ENCODE measurements around the gene TNRC6B.
"Not testable (repeated sequence)": the region's sequence is repeated elsewhere in the genome, so short reads cannot be mapped to it uniquely, and the experiment has no call there.

TNRC6B gene

DNA sequence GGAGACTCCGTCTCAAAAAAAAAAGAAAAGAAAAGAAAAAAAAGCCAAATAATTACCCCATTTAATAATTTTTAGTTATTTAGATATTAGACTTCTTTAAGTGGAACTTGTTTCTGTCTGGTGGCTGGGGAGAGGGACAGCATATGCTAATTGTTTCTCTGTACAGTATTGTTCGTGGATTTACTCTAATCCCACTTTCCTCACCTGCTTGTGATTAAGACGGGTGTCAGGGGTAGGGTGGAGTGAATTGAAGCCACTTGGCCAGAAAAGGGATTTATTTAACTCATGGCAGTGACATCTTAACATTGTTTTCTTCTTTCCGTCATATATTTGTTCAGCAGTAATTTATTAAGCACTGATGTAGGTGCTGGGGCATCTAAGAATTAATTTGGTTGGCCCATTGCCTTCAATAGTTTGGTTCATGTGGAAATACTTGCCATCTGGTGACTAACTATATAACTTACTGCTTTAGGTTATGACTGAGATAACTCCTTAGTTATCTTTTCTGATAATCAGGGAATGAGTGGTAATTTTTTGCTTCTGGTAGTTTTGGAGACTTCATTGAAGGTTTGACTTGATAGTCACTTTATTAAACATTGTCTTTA is 4.6 kb downstream of the TNRC6B start:
- DNase-seq: no peak

DNA sequence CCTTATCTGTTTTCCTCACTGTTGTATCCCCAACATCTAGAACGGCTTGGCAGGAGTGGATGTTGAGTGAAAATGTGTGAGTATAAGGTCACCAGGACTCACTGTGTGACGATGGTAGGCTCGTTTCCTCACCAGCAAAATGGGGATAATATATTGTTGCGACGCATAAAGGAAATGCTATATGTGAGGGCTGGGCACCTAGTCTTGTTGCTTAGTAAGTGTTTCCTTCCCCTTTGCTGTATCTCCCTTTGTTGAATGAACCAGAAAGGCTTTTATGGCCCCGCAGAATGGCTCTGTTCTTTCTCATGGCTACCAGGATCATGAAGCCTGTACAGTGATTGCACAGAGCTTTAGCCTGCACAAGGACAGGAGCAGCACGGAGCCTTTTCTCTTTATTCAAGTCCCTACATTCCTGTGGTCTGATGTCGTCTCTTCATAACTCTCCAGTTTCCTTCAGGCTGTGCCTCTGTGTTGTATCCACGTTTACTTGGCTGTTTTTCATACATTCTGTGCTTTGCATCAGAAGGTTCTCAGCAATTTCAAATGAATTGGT is 5.4 kb downstream of the TNRC6B start:
- DNase-seq: no peak

DNA sequence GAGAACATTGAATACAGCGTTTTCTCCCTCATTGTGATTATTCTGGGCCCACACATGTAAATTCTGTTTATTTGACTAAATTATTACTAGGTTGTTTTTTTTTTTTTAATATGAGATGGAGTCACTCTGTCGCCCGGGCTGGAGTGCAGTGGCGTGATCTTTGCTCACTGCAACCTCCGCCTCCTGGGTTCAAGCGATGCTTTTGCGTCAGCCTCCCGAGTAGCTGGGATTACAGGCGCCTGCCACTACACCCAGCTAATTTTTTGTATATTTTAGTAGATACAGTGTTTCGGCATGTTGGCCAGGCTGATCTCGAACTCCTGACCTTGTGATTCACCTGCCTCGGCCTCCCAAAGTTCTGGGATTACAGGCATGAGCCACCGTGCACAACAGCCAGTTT is 5.9 kb downstream of the TNRC6B start:
- not testable (repeated sequence) for DNase-seq

DNA sequence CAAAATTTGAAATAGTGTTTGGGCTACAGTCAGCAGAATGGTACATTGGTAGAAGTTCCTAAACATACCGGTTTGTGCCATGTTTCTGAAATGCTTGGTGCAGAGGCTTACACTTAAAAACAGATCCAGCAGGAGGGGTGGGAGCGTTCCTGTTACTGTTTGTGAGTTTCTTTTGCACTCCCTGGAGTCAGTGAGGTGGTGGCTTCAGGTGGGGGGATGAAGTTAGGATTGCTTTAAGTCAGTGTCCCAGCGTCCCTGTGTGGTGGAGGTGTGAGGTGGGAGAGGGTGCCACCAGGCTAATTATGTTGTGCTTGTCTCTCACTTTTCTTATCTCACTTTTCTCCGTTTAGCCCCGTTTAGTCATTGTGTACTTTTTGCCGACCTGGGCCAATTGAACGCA is 9.7 kb downstream of the TNRC6B start:
- no peak for DNase-seq

DNA sequence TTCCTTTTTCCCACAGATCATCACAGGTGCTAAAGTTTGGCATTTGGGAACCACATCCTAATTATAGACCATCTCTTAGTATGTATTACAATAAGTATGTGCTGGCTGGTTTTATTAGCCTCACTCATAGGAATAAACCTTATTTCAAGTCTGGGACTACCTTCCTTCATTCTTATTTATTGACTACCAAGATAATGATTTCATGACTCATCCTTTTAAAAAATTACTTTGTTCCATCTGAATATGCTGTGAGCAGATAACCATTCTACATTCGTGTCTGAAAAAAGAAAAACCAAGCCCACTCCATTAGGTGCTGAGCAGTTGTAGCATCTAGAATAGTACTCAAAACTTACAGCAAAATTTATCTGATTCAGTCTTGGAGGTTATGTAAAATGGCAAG is 12.3 kb downstream of the TNRC6B start:
- DNase-seq: no peak

DNA sequence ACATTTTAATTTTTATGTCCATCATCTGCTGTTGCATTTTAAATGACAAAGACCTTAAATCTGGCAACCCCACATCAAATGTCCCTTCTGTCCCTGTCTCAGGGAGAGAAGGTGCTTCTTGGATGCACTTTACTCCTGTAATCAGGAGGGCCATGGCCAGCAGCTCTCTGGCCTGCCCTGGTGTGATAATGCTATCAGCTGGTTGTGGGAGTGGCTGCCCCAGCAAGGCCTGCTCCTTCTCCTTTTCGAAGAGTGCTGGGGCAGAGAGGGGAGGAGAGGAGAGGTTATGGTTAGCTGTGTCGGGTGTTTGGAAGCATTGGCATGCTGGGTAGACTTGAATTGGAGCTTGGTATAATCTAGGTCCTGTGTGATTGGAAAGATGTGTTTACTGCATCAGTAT is 12.8 kb downstream of the TNRC6B start:
- no peak for DNase-seq

DNA sequence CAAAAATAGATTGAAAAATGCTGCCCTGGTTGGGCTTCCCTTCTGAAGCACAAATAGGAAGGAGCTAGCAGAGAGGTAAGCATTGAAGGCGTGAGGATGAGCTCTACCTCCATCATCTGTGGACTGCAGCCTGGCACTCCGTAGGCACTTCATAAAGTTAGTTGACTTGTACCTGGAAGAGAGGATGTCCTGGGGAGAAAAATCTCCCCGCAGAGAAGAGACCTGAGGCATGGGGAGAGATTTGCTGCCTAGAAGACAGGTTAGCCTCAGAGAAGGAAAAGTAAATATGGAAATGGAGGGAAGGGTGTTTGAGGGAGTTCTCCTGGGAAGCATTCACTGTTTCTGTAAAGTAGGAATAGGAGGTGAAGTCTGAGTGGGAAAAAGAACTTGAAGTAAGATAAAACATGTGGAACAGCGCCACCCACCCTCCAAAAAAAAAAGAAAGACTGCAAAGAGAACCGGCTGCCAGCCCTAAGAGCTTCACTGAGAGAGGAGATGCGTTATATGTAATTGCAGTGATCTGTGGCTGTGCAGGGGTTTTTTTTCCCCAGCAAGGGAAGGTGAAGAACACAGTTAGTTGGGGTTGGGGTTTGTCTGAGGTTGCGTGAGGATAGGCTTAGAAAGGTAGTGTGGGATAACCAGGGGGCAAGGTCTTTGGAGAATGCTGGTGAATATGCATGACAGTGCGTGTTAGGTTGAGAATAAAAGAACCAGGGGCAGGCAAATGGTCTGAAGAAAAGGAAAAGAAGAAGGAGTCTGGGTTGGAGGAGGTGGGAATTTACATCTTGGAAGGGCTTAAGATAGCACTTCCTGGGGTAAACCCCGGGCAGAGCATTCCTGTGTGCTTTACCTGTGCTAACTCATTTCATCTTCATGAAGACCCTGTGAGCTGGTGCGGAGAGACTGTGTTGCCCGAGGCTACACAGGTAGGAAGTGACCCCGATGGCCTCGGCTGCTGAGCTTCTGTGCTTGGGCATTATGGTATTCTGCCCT is 16.0 kb downstream of the TNRC6B start:
- no peak for DNase-seq

DNA sequence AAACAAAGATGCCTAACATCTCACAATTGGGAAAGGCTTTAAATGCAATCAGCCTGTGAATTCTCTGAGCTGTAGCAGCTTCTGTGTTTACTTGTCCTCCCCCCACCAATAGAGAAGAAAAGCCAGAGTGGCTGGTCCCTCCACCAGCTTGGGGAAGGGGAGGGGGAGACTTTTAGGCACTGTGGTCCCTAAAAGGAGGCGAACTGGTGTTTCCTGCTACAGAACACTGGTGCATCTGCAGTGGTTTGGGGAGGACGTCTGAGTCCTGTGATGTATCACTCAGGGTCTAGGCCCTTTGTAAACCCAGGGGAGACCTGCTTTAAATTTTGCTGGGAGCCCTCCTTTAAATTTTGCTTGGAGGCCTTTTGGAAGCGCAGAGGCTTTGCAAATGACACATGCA is 16.9 kb downstream of the TNRC6B start:
- DNase-seq: no peak

DNA sequence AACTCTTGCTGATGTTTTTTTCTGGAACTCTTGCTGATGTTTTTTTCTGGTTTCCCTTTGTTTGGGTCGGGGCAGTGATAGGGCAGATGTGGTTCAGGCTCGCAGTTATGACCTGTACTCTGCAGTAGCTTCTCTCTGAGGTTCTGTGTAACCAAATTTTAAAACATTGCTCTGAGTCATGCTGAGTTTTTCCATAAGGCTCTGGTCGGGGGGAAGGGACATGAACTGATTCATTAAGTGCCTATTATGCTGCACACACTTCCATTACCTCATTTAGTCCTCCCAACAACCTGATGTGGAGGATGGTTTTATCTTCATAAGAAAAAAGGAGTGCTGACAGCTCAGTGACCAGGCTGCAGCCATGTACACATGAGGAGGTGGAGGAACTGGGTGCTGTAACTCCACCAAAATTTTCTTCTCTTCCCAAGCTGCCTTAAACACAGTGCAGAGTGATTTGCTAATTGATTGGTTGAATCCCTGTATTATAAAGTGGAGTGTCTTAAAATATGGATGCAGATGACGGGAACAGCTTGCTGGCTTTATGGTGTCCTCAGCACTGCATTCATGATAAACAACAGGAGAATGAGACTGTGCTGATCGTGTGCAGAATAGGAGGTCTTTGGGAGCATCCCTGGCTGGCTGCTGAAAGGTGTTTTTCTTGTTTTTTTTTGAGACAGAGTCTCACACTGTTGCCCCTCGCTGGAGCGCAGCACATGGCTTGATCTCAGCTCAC is 19.1 kb downstream of the TNRC6B start:
- DNase-seq: no peak

DNA sequence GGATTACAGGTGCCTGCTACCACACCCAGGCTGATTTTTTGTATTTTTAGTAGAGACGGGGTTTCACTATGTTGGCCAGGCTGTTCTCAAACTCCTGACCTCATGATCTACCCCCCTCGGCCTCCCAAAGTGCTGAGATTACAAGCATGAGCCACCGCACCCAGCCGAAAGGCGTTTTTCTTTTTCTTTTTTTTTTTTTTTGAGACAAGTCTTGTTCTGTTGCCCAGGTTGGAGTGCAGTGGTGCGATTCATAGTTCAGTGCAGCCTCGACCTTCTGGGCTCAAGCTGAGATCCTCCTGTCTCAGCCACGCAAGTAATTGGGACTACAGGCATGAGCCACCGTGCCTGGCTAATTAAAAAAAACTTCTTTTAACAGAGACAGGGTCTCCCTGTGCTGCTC is 19.7 kb downstream of the TNRC6B start:
- not testable (repeated sequence) for DNase-seq

DNA sequence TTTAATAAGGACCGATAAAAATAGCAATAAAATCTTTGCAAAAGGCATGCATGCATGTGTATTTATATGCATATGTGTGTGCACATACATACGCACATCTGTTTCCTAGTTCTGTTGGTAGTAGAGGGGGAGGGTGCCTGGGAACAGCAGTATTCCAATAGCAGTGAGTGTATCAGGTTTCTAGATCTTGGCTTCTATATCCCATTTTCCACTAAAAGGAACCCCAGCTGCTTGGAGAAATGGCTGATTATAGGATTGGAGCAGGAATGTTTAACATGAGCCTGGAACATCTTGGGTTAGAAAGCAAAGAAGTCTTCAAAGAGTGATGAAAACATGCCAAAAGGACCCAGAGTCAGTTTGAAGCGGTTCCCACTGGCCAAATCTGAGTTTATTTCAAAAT is 21.0 kb downstream of the TNRC6B start:
- DNase-seq: no peak

DNA sequence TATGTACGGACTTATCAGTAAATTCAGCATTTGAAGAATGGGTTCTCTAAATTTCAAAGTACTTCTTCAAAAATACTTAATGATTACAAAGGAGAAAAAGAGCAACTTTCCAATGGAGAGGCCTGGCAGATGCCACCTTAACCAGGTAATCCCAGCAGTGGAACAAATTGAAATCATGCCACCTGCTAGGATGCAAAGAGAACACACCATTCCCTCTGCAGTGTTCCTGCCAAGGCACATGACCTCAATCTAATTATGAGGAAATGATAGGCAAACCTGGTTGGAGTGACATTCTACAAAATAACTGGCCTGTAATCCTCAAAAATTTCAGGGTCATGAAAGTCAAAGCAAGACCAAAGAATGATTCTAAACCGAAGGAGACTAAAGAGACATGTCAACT is 21.5 kb downstream of the TNRC6B start:
- no peak for DNase-seq

DNA sequence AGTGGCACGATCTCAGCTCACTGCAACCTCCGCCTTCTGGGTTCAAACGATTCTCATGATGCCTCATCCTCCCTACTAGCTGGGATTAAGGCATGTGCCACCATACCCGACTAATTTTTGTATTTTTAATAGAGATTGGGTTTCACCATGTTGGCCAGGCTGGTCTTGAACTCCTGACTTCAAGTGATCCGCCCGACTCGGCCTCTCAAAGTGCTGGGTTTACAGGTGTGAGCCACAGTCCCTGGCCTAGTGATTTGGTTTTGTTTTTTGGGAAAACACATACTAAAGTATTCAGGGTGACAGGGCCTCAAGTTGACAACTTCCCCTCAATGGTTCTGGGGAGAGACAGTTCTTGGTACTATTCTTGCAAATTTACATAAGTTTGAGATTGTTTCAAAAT is 22.1 kb downstream of the TNRC6B start:
- no peak for DNase-seq

DNA sequence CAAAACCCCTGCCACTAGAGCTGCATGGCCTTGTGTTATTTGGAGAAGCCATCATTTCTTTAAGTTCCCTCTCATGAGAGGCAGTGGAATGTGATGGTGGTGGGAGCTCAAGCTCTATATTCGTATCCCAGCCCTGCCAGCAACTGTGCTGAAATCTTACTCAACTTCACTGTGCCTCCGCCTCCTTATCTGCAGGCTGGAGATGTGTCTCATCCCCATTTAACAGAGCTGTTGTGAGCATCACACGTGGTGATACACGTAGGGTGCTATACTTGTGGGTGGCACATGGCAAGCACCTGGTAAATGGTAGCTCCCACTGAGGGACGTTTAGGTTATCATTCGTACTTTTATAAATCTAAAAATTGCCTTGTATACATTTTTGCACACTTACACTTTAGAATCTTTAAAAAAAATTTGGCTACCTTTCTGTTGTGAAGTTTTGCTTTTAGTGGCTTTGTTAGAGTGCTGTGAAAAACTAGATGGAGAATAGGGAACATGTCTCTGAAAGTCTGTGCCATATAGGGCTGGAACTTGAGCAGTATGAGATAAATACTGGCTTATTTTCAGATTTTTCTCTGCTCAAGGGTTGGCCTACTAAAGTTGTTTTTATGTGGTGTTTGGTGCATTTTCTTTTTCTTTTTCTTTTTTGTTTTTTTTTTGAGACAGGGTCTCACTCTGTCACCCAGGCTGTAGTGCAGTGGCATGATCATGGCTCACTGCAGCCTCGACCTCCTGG is 23.2 kb downstream of the TNRC6B start:
- no peak for DNase-seq

DNA sequence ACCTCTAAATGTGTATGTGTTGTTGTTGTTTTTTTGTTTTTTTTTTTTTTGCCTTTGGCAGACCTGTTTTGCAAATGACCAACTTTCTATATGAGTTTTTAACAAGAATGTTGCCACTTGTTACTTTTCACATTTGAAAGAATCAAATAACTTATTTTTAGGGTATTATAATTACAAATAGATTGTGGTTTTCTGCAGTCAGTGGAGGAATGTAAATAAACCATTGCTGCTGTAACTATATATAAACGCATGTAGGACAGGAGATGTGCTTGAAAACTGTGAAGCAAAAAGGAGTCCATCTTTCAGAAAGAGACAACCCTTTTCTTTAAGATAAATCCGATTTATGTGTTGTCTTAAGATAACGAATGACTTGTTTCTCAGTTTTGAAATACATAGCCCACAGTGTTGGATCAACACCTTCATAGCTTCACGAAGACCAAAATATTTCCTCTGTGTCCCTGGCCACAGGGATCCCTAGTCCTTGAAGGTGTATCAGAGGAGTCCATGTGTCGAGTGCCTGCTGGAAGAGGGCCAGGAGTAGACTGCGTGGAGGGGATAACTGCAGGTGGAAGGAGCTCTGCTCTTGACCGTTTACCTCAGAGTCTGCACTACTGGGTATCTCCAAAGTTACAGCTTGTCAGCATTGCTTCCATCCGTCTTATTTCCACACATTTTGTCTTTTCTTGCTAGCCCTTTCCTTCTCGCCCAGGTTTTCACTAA is 24.7 kb downstream of the TNRC6B start:
- no peak for DNase-seq

DNA sequence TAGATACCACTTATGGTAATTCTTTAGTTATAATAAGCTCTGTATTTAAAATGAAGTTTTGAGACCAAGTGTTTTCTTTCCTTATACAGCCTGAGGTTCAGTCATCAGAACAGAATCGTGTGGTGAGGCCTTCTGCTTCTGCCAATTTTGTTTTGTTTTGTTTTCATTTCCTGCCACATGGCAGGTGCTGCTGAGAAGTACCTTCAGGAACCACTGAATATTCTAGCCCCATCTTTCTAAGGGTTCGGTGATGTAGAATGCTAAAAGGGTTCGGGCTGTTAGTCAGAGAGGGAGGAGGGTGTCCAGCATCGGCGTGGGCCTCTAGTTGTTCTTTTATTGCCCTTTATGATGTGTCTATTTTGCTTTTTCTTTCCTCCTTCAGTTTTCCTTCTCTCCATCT is 25.8 kb downstream of the TNRC6B start:
- no peak for DNase-seq

DNA sequence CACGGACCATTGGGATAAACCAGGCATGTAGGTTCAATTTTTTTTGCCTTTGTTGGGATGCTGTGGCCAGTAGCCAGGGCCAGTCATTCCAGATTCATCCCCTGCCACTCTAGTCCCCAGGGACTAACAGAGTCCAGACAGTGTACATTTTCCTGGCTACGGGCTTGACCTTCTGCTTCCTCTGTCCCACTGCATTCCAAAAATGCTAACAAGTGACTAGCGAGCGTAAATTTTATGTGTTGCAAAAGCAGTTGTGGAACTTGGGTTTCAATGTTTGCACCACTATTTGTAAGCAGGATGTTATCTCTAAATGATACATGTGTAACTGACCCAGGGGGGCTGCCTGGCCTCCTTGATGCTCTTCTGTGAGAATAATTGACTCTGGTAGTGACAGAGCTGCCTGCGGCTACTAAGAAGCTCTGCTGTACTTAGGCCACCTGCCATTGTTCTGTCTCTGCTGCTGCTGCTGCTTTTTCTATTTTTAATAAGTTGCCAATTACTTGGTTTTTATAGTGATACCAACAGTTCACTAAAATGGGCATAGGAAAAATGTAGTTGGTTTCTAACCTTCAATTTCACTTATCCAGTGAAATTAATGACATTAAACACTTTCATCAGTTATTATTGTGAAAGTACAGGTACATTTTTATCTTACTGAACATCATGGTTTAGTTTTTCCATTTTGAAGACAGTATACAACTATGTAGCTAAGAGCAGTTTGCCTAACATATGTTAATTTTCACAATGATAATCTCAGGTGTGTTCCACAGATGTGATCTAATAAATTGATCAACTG is 26.8 kb downstream of the TNRC6B start:
- no peak for DNase-seq

DNA sequence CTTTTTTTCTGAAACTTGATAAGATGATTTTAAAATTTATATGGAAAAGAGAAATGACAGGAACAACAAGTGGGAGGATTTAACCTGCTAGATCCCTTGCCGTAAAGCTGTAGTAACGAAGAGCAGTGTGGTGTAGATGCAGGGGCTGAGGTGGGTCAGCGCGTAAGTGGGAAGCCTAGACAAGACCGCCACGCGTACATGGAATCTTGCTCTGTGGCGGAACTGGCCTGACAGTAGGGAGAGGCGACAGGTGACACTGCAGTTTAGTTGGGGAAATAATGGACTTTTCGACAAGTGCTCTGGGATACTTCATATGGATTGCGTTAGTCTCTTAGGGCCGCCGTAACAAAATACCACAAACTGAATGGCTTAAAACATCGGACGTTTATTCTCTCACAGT is 28.8 kb downstream of the TNRC6B start:
- no peak for DNase-seq

DNA sequence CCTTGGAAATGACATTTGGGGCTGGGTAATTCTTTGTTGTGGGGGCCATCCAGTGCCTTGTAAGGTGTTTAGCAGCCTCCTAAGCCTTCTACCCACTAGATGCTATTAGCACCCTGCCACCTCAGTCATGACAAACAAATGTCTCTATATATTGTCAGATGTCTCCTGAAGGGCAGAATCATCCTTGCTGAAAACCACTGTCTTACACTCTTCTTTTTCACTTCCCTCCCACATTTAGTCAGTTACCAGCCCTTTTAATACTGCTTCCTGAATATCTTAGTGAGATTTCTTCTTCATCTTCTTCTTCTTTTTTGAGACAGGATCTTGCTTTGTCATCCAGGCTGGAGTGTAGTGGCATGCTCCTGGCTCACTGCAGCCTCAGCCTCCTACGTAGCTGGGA is 33.1 kb downstream of the TNRC6B start:
- no peak for DNase-seq

DNA sequence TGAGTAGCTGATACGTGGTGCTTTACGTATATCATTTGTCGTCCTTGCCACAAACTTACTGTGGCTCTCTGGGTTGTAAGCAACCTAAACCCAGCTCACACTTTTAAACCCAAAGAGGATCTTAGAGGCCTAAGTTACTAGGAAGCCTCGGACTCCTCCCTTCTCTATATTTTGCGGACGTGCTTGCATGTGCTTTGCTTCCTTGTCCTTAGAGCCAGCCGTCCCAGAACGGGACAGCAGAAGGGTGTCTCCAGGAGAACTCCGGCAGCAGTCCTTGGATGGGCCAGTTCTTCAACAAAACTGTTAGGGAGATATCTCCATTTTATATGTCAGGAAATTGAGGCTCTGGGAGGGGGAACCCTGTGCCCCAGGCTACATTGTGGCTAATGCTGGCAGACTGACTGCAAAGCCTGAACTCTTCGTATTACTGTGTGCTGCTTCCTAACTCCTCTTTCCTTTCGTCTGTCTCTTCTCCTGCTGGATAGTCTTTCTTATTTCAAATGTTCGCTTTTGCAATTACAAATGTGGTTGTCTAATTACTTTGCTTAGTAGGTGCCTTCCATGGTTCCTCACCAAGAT is 33.8 kb downstream of the TNRC6B start:
- DNase-seq: no peak

DNA sequence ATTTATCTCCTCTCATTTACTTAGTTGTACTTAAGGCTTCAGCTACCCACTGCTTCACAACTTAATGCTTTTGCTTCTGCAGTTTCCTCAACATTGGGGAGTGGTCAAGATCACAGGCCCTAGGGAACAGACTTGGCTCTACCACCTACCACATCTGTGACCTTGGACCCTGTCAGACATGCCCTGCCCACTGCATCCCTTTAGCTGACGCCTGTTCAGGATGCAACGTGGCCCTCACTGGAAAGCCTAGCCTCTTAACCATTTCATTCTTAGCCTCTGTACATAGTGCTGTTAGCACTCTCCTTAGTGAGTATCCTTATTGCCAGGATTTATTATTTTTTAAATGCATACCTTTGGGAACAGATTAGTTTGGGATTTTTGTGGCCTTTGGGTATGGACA is 34.4 kb downstream of the TNRC6B start:
- no peak for DNase-seq

Data from NCI-H1436 treated with DMSO at 0.1 percent for 48 hours (cell line).